Stimulated activated CD8-positive, alpha-beta memory T cell treated with anti-CD3 and anti-CD28 coated beads, Interleukin-15, amount 100 ng/mL, for 24 hours (primary cell): Measurements from ENCODE around the gene PSME4.
"Not testable (repeated sequence)": the region's sequence is repeated elsewhere in the genome, so short reads cannot be mapped to it uniquely, and the experiment has no call there.

Experiments used
- DNase-seq: peaks from one replicate; pipeline ENCODE4 v3.0.0-alpha.2; 2020; ENCODE audit warnings: low read depth

The PSME4 gene

GRCh38 chr2:53886406-53887280 lies 84.2 kb downstream of the PSME4 start:
- no peak for DNase-seq

- DNase-seq = no peak
Measured at GRCh38 chr2:53884883-53885282, 85.9 kb downstream of the PSME4 start.

- DNase-seq = no peak
Measured at GRCh38 chr2:53881986-53882385, 88.8 kb downstream of the PSME4 start.

GRCh38 chr2:53881360-53881759 lies 89.4 kb downstream of the PSME4 start:
- DNase-seq = no peak

- DNase-seq = no peak
Measured at GRCh38 chr2:53880756-53881155, 90.0 kb downstream of the PSME4 start.

- no peak for DNase-seq
Measured at GRCh38 chr2:53877556-53877955, 93.2 kb downstream of the PSME4 start.

GRCh38 chr2:53877112-53877511 lies 93.7 kb downstream of the PSME4 start:
- no peak for DNase-seq

- no peak for DNase-seq
Measured at GRCh38 chr2:53874401-53874950, 96.3 kb downstream of the PSME4 start.

GRCh38 chr2:53867773-53868172 lies 103.0 kb downstream of the PSME4 start:
- no peak for DNase-seq

- DNase-seq = no peak
Measured at GRCh38 chr2:53867169-53867568, 103.6 kb downstream of the PSME4 start.

- no peak for DNase-seq
Measured at GRCh38 chr2:53865962-53866361, 104.8 kb downstream of the PSME4 start.

- no peak for DNase-seq
Measured at GRCh38 chr2:53865264-53865663, 105.5 kb downstream of the PSME4 start.

GRCh38 chr2:53863538-53864227 lies 107.1 kb downstream of the PSME4 start:
- no peak for DNase-seq

- no peak for DNase-seq
Measured at GRCh38 chr2:53861824-53862223, 109.0 kb downstream of the PSME4 start.

GRCh38 chr2:53859206-53860181 lies 111.3 kb downstream of the PSME4 start, which contains the start of gene GPR75:
TSS of gene GPR75 (minus strand) at chr2:53859967. CDS start at chr2:53854756, 5,211 bp downstream.
- no peak for DNase-seq

GRCh38 chr2:53856272-53856671 lies 114.5 kb downstream of the PSME4 start:
- no peak for DNase-seq

- DNase-seq = no peak
Measured at GRCh38 chr2:53854678-53855077, 116.1 kb downstream of the PSME4 start.

- no peak for DNase-seq
Measured at GRCh38 chr2:53852532-53852931, 118.3 kb downstream of the PSME4 start.

- not testable (repeated sequence) for DNase-seq
Measured at GRCh38 chr2:53851052-53851757, 119.6 kb downstream of the PSME4 start.

GRCh38 chr2:53848062-53848461 lies 122.7 kb downstream of the PSME4 start:
- no peak for DNase-seq

- no peak for DNase-seq
Measured at GRCh38 chr2:53843595-53843994, 127.2 kb downstream of the PSME4 start.
